ENCODE results near the gene DYNLT1. TPM values are rescaled to one million over a fixed set of nuclear protein-coding genes. Genes with fewer than 3 reads are reported as not detected.

Gene DYNLT1
- total RNA-seq, 4 donors from 2014 or later: 78.7 to 107 (median 87.4) TPM

DNA sequence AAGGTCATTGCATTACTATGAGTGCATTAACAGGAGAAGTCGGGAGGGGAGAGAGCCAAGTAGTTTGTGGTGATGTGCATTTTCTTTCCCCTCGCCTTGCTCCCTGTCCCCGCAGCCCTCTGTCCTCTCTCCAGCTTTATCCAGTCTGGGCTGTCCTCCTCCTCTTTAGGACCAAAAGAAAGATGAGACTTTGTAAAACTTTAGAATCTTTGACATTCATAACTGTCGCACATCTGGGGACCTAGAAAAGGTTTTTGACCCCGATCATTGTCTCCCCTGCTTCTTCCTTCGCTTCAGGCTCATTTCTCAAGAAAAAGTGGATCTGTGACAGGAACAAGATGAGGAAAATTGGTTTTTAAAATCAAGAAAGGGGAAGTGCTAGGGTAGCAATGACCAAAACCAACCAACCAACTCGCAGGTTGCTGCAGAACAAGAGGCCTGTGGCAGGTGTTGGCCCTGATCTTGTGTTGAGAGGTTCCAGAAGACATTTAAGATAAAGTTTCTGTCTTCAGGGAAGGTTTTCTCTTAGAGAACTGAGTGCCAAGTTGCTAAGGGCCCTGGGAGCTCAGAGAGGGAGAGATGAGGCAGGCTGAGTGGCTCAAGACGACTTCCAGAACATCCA is 22.9 kb upstream of the DYNLT1 start:
- no peaks in the 10 kb centered on the region for H3K9me3 ChIP-seq
- H3K4me1 ChIP-seq: peaks cover 9 to 90% (median 26%) of the 10 kb centered on the region in 3 donors
- TF ChIP-seq CTCF (IDR thresholded peaks at IDR 0.05) (no peak), POLR2A (IDR thresholded peaks at IDR 0.05) (peak in 1 of 4 donors; percentile 14)
- peak overlapping the region; percentile 23 to 73 (median 66) for H3K27ac ChIP-seq
- H3K27me3 ChIP-seq: no peaks in the 10 kb centered on the region
- intact Hi-C loops (cut with DNase I): no loop called here
- peaks cover 0 to 4% (median 0%) of the 10 kb centered on the region in 3 donors for H3K36me3 ChIP-seq
- WGBS, 2 donors: 86 to 91% methylated on average over 8 of the region's 8 CpGs
- no peak overlapping the region for H3K4me3 ChIP-seq
- no peak for DNase-seq

DNA sequence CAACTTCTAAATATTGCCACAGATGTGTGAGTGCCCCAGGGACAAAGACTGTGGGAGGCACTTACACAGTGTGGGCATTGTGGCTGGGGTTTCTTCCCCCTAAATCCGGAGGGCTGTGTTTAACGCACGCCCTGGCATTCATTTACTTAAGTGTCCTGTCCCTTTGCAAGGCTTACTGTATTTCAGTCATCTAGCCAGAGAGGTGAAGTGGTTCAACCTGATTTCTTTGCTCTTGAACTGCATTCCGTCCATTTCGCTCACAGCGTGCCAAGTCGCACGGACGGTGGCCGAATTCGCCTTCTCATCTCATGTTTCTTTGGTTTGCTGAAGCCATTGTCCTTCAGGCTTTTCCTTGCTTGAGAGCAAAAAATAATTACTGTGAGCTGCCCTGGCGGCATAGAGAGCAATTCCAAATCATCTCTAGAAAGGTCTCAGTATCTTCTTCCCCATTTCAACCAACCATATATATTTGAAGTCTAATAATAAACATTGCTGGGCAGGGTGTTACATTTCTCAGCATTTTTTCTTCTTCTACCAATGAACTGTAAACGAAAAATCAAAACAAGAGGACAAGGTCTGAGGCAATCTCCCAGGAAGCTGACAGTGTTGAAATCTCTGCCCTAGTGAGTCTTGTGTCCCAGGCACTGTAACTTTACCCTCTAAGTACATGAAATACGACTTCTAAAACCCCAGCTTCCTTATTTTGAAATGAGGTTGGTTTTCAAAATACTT is 22.3 kb upstream of the DYNLT1 start:
- Histone ChIP-seq H3K4me3 (no peak overlapping the region), H3K27me3 (no peaks in the 10 kb centered on the region), H3K4me1 (peaks cover 9 to 97% (median 29%) of the 10 kb centered on the region in 3 donors), H3K27ac (peak overlapping the region; percentile 23 to 78 (median 70)), H3K36me3 (peaks cover 0 to 4% (median 0%) of the 10 kb centered on the region in 3 donors), H3K9me3 (no peaks in the 10 kb centered on the region)
- DNase-seq: no peak
- intact Hi-C loops (cut with DNase I): no loop called here
- no peak for TF ChIP-seq CTCF (IDR thresholded peaks at IDR 0.05)
- TF ChIP-seq POLR2A (IDR thresholded peaks at IDR 0.05): peak in 1 of 4 donors; percentile 39
- 77 to 78% methylated on average over 14 of the region's 14 CpGs for WGBS, 2 donors

GRCh38 chr6:158665332-158665731 is 20.8 kb upstream of the DYNLT1 start:
- Histone ChIP-seq H3K36me3 (peaks cover 0 to 4% (median 0%) of the 10 kb centered on the region in 3 donors), H3K4me3 (no peak overlapping the region), H3K27me3 (no peaks in the 10 kb centered on the region), H3K9me3 (no peaks in the 10 kb centered on the region), H3K4me1 (peaks cover 13 to 100% (median 29%) of the 10 kb centered on the region in 3 donors), H3K27ac (peak overlapping the region in 2 of 4 donors; percentile 82 to 91)
- WGBS, 2 donors: 97 to 100% methylated on average over 1 to 16 of the region's 18 CpGs
- DNase-seq: no peak
- TF ChIP-seq CTCF (IDR thresholded peaks at IDR 0.05): no peak
- no peak for TF ChIP-seq POLR2A (IDR thresholded peaks at IDR 0.05)
- intact Hi-C loops (cut with DNase I): no loop called here

- peaks cover 11 to 90% (median 20%) of the 10 kb centered on the region in 3 donors for H3K4me1 ChIP-seq
- peaks cover 0 to 4% (median 0%) of the 10 kb centered on the region in 3 donors for H3K36me3 ChIP-seq
- no peaks in the 10 kb centered on the region for H3K9me3 ChIP-seq
- no peak for TF ChIP-seq POLR2A (IDR thresholded peaks at IDR 0.05)
- TF ChIP-seq CTCF (IDR thresholded peaks at IDR 0.05): no peak
- 28 to 44% methylated on average over 11 of the region's 11 CpGs for whole genome bisulfite sequencing, 2 donors
- H3K27ac ChIP-seq: peak overlapping the region; percentile 74 to 91 (median 80)
- no peak for DNase-seq
- peak overlapping the region; percentile 6 to 47 (median 40) for H3K4me3 ChIP-seq
- H3K27me3 ChIP-seq: no peaks in the 10 kb centered on the region
- intact Hi-C loops (cut with DNase I): no loop called here
Measured at GRCh38 chr6:158663625-158664165, 19.2 kb upstream of the DYNLT1 start.
